ENCODE data around the gene CEP135. TPM values are rescaled to one million over a fixed set of nuclear protein-coding genes. Genes with fewer than 3 reads are reported as not detected.

CEP135 gene
- total RNA-seq, 4 donors from 2014 or later = 0.71 to 1.3 (median 1.1) TPM

DNA sequence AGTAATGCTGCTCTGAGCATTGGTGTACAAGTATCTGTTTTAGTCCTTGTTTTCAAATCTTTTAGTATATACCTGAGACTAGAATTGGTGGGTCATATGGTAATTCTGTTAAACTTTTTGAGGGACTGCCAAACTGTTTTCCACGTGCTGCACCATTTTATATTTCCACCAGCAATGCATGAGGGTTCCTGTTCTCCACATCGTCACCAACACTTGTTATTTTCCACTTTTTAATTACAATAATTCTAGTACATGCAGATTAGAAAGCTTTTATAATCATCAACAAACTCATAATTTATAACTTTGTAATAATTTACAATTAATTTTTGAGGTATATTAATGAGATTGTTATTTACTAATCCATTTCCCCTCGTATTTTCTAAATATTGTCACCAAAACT, 79.4 kb downstream of the CEP135 start:
- no peak for TF ChIP-seq POLR2A (IDR thresholded peaks at IDR 0.05)
- TF ChIP-seq, protein P1, sequence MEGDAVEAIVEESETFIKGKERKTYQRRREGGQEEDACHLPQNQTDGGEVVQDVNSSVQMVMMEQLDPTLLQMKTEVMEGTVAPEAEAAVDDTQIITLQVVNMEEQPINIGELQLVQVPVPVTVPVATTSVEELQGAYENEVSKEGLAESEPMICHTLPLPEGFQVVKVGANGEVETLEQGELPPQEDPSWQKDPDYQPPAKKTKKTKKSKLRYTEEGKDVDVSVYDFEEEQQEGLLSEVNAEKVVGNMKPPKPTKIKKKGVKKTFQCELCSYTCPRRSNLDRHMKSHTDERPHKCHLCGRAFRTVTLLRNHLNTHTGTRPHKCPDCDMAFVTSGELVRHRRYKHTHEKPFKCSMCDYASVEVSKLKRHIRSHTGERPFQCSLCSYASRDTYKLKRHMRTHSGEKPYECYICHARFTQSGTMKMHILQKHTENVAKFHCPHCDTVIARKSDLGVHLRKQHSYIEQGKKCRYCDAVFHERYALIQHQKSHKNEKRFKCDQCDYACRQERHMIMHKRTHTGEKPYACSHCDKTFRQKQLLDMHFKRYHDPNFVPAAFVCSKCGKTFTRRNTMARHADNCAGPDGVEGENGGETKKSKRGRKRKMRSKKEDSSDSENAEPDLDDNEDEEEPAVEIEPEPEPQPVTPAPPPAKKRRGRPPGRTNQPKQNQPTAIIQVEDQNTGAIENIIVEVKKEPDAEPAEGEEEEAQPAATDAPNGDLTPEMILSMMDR (IDR thresholded peaks at IDR 0.05 in 4 of 5, conservative IDR thresholded peaks at IDR 0.05 in 1 of 5) = no peak
- H3K36me3 ChIP-seq = peaks cover 0 to 11% of the 10 kb centered on the region in 2 donors
- no peak overlapping the region for H3K4me3 ChIP-seq
- intact Hi-C loops (cut with DNase I; ENCODE audit: low total_unique reads) = no loop called here
- DNase-seq = no peak
- in situ Hi-C loops (cut with MboI; ENCODE audit: low sequenced_read_pairs in 4 of 4) = no loop called here
- no peak overlapping the region for H3K27ac ChIP-seq
- H3K27me3 ChIP-seq = no peaks in the 10 kb centered on the region
- no peaks in the 10 kb centered on the region for H3K4me1 ChIP-seq
- no peak for ATAC-seq
- no peaks in the 10 kb centered on the region for H3K9me3 ChIP-seq

DNA sequence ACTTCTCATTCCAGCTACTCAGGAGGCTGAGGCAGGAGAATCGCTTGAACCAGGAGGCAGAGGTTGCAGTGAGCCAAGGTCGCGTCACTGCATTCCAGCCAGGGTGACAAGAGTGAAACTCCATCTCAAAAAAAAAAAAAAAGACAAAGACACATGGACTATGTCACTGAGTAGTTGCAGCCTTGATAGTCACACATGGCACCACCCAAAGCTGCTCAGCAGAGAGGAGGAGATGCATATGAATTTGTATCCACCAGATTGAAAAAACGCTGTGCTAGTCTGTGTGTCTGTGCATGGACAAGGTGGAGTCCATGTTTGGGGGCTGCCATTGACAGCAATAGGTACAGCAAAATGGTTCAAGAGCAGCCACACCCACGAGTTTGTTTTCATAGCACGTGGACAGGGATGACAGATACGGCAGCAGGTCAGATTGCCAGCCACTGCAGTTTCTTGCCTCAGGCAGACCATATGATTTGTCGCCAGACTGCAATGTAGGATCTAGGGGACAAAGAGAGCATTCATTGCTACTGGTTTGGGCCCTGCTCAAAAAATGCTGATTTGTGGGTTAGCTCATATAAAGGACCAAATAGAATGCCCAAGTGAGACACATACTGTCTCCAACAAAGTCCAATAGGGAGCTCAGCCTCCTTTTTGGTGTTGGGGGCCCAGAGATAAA, 89.9 kb downstream of the CEP135 start:
- DNase-seq = no peak
- Histone ChIP-seq H3K4me1 (no peaks in the 10 kb centered on the region), H3K9me3 (no peaks in the 10 kb centered on the region), H3K36me3 (no peaks in the 10 kb centered on the region), H3K4me3 (no peak overlapping the region), H3K27me3 (no peaks in the 10 kb centered on the region), H3K27ac (no peak overlapping the region)
- intact Hi-C loops (cut with DNase I; ENCODE audit: low total_unique reads) (no loop called here), in situ Hi-C loops (cut with MboI; ENCODE audit: low sequenced_read_pairs in 4 of 4) (no loop called here)
- no peak for ATAC-seq
- TF ChIP-seq, protein P1 (IDR thresholded peaks at IDR 0.05 in 4 of 5, conservative IDR thresholded peaks at IDR 0.05 in 1 of 5) = no peak
- TF ChIP-seq POLR2A (IDR thresholded peaks at IDR 0.05) = no peak

DNA sequence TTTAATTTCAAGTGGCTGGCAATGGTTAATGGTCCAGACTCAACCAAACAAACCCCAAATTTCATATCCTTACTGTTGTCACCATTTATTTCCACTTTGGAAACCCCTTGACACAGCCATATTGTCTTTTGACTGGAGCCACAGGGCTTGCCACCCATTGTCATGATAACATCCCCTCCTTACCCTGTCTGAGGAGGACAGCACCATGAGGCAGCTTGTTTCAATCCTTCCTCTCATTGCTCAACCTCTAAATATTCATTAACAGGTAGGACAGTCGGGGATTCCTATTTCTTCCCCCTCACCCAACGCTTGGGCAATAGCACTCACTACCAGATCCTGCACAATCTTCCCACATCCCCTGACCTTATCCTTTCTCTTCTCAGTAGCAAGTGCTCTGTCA, 92.1 kb downstream of the CEP135 start:
- no peak for TF ChIP-seq POLR2A (IDR thresholded peaks at IDR 0.05)
- TF ChIP-seq, protein P1 (IDR thresholded peaks at IDR 0.05 in 4 of 5, conservative IDR thresholded peaks at IDR 0.05 in 1 of 5) = no peak
- Histone ChIP-seq H3K36me3 (no peaks in the 10 kb centered on the region), H3K9me3 (no peaks in the 10 kb centered on the region), H3K4me3 (no peak overlapping the region), H3K4me1 (no peaks in the 10 kb centered on the region), H3K27me3 (no peaks in the 10 kb centered on the region), H3K27ac (no peak overlapping the region)
- in situ Hi-C loops (cut with MboI; ENCODE audit: low sequenced_read_pairs in 4 of 4) = no loop called here
- intact Hi-C loops (cut with DNase I; ENCODE audit: low total_unique reads) = no loop called here
- DNase-seq (no peak), ATAC-seq (no peak)

DNA sequence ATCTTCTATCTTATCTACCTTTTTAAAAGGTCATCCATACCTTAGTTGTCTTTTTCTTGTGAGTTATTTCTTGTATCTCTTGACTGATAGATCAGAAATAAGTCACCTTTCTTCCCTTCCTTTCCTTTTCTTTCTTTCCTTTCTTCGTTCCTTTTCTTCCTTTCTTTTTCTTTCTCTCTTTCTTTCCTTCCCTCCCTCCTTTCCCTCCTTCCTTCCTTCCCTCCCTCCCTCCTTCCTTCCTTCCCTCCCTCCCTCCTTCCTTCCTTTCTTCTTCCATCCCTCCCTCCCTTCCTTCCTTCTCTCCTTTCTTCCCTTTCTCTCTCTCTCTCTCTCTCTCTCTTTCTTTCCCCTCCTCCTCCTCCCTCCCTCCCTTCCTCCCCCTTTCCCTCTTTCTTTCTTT, 93.5 kb downstream of the CEP135 start:
- Histone ChIP-seq H3K4me1 (no peaks in the 10 kb centered on the region), H3K9me3 (no peaks in the 10 kb centered on the region), H3K27ac (no peak overlapping the region), H3K27me3 (no peaks in the 10 kb centered on the region), H3K36me3 (no peaks in the 10 kb centered on the region), H3K4me3 (no peak overlapping the region)
- intact Hi-C loops (cut with DNase I; ENCODE audit: low total_unique reads) = no loop called here
- in situ Hi-C loops (cut with MboI; ENCODE audit: low sequenced_read_pairs in 4 of 4) = no loop called here
- no peak for ATAC-seq
- DNase-seq = no peak
- TF ChIP-seq, protein P1 (IDR thresholded peaks at IDR 0.05 in 4 of 5, conservative IDR thresholded peaks at IDR 0.05 in 1 of 5) = no peak
- no peak for TF ChIP-seq POLR2A (IDR thresholded peaks at IDR 0.05)

DNA sequence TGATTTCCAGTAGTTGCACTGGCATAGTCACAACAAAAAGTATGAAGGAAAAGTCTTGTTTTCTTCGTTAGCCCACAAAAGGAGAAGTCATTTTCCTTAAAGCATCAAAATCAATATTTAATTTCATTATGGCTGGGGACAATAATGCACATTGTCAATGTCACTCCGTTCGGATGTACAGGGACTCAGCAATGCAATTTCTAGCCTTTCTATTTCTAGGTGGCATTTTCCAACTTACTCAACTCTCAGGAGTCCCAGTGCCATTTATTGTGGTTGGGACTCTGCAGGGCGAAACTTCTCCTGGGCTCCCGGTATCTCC, 99.6 kb downstream of the CEP135 start:
- peak overlapping the region in 3 of 4 donors; percentile 23 to 51 (median 30) for H3K4me3 ChIP-seq
- H3K27me3 ChIP-seq = peaks cover 28 to 32% (median 28%) of the 10 kb centered on the region in 3 donors
- H3K9me3 ChIP-seq = no peaks in the 10 kb centered on the region
- H3K4me1 ChIP-seq = no peaks in the 10 kb centered on the region
- no peaks in the 10 kb centered on the region for H3K36me3 ChIP-seq
- no peak for ATAC-seq
- intact Hi-C loops (cut with DNase I; ENCODE audit: low total_unique reads) = no loop called here
- TF ChIP-seq, protein P1 (IDR thresholded peaks at IDR 0.05 in 4 of 5, conservative IDR thresholded peaks at IDR 0.05 in 1 of 5) = no peak
- TF ChIP-seq POLR2A (IDR thresholded peaks at IDR 0.05) = no peak
- in situ Hi-C loops (cut with MboI; ENCODE audit: low sequenced_read_pairs in 4 of 4) = no loop called here
- DNase-seq = no peak
- no peak overlapping the region for H3K27ac ChIP-seq

Data from gastrocnemius medialis (tissue), 4 donors.